Adrenal gland (tissue), 12 donors: ENCODE measurements around the gene RNF214. TPM values are rescaled to one million over a fixed set of nuclear protein-coding genes. Genes with fewer than 3 reads are reported as not detected.

Experiments
- DNase-seq, 7 donors: peaks; one replicate each; pipeline ENCODE4 v3.0.0-alpha.2; 2019 to 2020
- H3K27ac ChIP-seq, 5 donors: fragments of 200-600 bp; sonication (generic) in 4 of 5; 1 replicate in 3 of 5; 2 replicates in 2 of 5; pipeline versions ENCODE4 v1.5.1 to v1.8.0; 2016 to 2020; ENCODE audit warnings: mild to moderate bottlenecking in 1 of 5
- H3K27me3 ChIP-seq: fragments of 200-600 bp; 2 replicates; pipeline ENCODE4 v1.8.0; 2021
- H3K36me3 ChIP-seq, 2 donors: fragments of 200-600 bp; replicated peaks in 1 of 2; 1 replicate in 1 of 2; 2 replicates in 1 of 2; pipeline versions ENCODE4 v1.5.1 to v1.8.0; 2018 to 2022
- H3K4me1 ChIP-seq, 2 donors: fragments of 200-600 bp; replicated peaks in 1 of 2; 1 replicate in 1 of 2; 2 replicates in 1 of 2; pipeline versions ENCODE4 v1.5.1 to v1.8.0; 2018 to 2021
- H3K4me3 ChIP-seq, 4 donors: fragments of 200-600 bp; sonication (generic) in 3 of 4; one replicate each; pipeline ENCODE4 v1.5.1; 2016 to 2018
- H3K9me3 ChIP-seq, 3 donors: fragments of 200-600 bp; sonication (generic) in 1 of 3; replicated peaks in 1 of 3; 1 replicate in 2 of 3; 2 replicates in 1 of 3; pipeline versions ENCODE4 v1.5.1 to v1.8.0; 2016 to 2021
- CTCF ChIP-seq, 6 experiments: fragments of 450-650 bp in 4 of 6; fragments of 200-600 bp in 2 of 6; sonication (generic) in 1 of 6; IDR thresholded peaks; 1 replicate in 5 of 6; 2 replicates in 1 of 6; pipeline versions ENCODE4 v1.5.1 to v1.8.0; 2016 to 2021; ENCODE audit warnings: antibody characterized with exemption in 6 of 6, mild to moderate bottlenecking in 2 of 6, moderate library complexity in 1 of 6
- POLR2A ChIP-seq, 2 donors: fragments of 450-650 bp; IDR thresholded peaks; one replicate each; pipeline ENCODE4 v1.6.1; 2017; ENCODE audit warnings: antibody characterized with exemption in 2 of 2, mild to moderate bottlenecking in 2 of 2, moderate library complexity in 1 of 2
- WGBS, 4 donors: extraction: QIAGEN DNeasy Blood & Tissue Kit in 2 of 4; methylation state at CpG; one replicate each; pipeline versions ENCODE4 v1.1.5 to v1.1.7; 2013 to 2017; 5-methylcytosine and 5-hydroxymethylcytosine counted together
- intact Hi-C, 2 donors: fragments of 100-400 bp; cut with DNase I; formaldehyde crosslinking; loops; one replicate each; pipeline versions ENCODE4 v1.14.1 to v1.15.0; 2022 to 2023
- polyA plus RNA-seq, 3 donors: library from polyadenylated mRNA; stranded (reverse); fragments of 200-250 nt in 2 of 3; fragments of 350-450 nt in 1 of 3; fragmentation: Illumina TruSeq in 1 of 3; extraction: RNeasy Lipid Tissue Mini Kit (QIAGEN cat#74804) in 1 of 3; gene quantifications; one replicate each; pipeline ENCODE4 v1.2.3, GENCODE V29; 2013 to 2014
- total RNA-seq, 9 donors: library from RNA; depleted of rRNA in 4 of 9; stranded (reverse); fragments of >200 nt in 4 of 9; fragments of 120-200 nt in 1 of 9; fragmentation: NEBNext Ultra II Directional in 1 of 9; extraction: Animal tissue kit (Norgen Biotek cat#: 25700) in 1 of 9; gene quantifications; one replicate each; pipeline versions ENCODE4 v1.1.0 to v1.2.4, GENCODE V29; 2013 to 2023
- donor health status: healthy with polysubstance abuse.
- donor health status: Bipolar disorder and iron deficiency.
- donor health status: DM: yes; HTN: yes; CAD: no.
- donor health status: DM: no; HTN: no; CAD: no.
- donor health status: DM: no; HTN: no; CAD: no.
- donor health status: DM: yes; HTN: yes; CAD: no.

The RNF214 gene
- total and polyA plus RNA-seq, 12 donors, result 11.3 to 33.8 (median 20.5) TPM

GRCh38 chr11:117197516-117198456 is 34.7 kb upstream of the RNF214 start:
- H3K36me3 ChIP-seq, result peaks cover 0 to 34% of the 10 kb centered on the region in 2 donors
- no peak overlapping the region for H3K4me3 ChIP-seq
- 70 to 84% (median 76%) methylated on average over 17 of the region's 17 CpGs for WGBS, 4 donors

DNA sequence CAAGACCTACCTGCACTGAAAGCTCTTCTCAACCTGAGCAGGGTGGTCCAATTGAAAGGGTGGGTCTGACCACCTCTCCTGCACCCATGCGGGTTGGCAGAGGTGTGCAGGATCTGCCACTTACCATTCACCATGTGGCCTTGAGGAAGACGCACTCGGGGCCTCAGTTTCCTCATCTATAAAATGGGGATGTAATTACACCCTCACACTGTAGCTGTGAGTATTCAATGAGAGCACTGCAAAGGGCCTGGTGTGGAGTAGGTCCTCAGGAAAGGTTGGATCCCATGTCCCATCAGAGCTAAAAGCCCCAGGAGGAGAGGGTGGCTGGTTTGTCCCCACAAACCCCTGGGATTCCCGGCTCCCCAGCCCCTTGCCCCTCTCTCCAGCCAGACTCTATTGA is 33.9 kb upstream of the RNF214 start:
- 63 to 81% (median 75%) methylated on average over 3 to 4 of the region's 4 CpGs for WGBS, 4 donors
- peaks cover 0 to 3% of the 10 kb centered on the region in 2 donors for H3K4me1 ChIP-seq
- no peaks in the 10 kb centered on the region for H3K9me3 ChIP-seq
- intact Hi-C loops, result no loop called here
- H3K36me3 ChIP-seq, result peaks cover 0 to 34% of the 10 kb centered on the region in 2 donors
- H3K4me3 ChIP-seq, result peak overlapping the region in 1 of 4 donors; percentile 1
- no peaks in the 10 kb centered on the region for H3K27me3 ChIP-seq
- peak overlapping the region in 4 of 5 donors; percentile 43 to 92 (median 74) for H3K27ac ChIP-seq
- TF ChIP-seq CTCF (IDR thresholded peaks at IDR 0.05) (no peak), POLR2A (IDR thresholded peaks at IDR 0.05) (no peak)
- DNase-seq, result no peak

More at GRCh38 chr11:117197516-117198456, 34.7 kb upstream of the RNF214 start:
- Histone ChIP-seq H3K9me3 (no peaks in the 10 kb centered on the region), H3K27me3 (no peaks in the 10 kb centered on the region), H3K4me1 (no peaks in the 10 kb centered on the region), H3K27ac (peak overlapping the region in 4 of 5 donors; percentile 43 to 92 (median 74))
- no peak for DNase-seq
- no peak for TF ChIP-seq POLR2A (IDR thresholded peaks at IDR 0.05)
- TF ChIP-seq CTCF (IDR thresholded peaks at IDR 0.05), result peak in 5 of 6 experiments; percentile 3 to 37 (median 30)
- intact Hi-C loops, result no loop called here

- DNase-seq, result peak in 5 of 7 donors; percentile 44 to 86 (median 61)
- Histone ChIP-seq H3K9me3 (no peaks in the 10 kb centered on the region), H3K27me3 (no peaks in the 10 kb centered on the region), H3K27ac (peak within 1 kb of the TSS in 4 of 5 donors; percentile 48 to 92 (median 79)), H3K4me3 (peak within 1 kb of the TSS in 1 of 4 donors; percentile 47), H3K36me3 (peaks cover 0 to 40% of the 10 kb centered on the region in 2 donors), H3K4me1 (peaks cover 4 to 9% of the 10 kb centered on the region in 2 donors)
- 63 to 71% (median 69%) methylated on average over 7 to 34 of the region's 34 CpGs for WGBS, 4 donors
- intact Hi-C loops, result no loop called here
- no peak for TF ChIP-seq CTCF (IDR thresholded peaks at IDR 0.05)
- peak; percentile 22 to 47 for TF ChIP-seq POLR2A (IDR thresholded peaks at IDR 0.05)
These were observed 33.2 kb upstream of the RNF214 start, which contains the start of gene TAGLN for GRCh38 chr11:117199053-117199915. Gene TAGLN (plus strand): TSS chr11:117199370. CDS start chr11:117203014, 3,644 bp downstream.
